A673 (cell line): ENCODE measurements around the gene RAB36. TPM values are rescaled to one million over a fixed set of nuclear protein-coding genes. Genes with fewer than 3 reads are reported as not detected.

ENCODE experiments used
- BruUV-seq: library from RNA; stranded (reverse); fragments of 400-500 nt; replicated peaks from 2 replicates; lab custom pipeline; 2021; lab: Mats Ljungman, UMichigan
- CTCF ChIA-PET: fragments of 300-600 bp; sonication (Branson Sonifier 250); formaldehyde crosslinking; loops from one replicate; lab custom pipeline; 2022; ENCODE audit warnings: antibody characterized with exemption; lab: Charles Lee
- POLR2A ChIA-PET: fragments of 300-600 bp; sonication (Branson Sonifier 250); formaldehyde crosslinking; loops from one replicate; lab custom pipeline; 2022; ENCODE audit warnings: antibody characterized with exemption; ENCODE audit not compliant: low non-redundant PET; lab: Charles Lee
- DNase-seq: peaks from one replicate; pipeline ENCODE4 v3.0.0-alpha.2; 2015; ENCODE audit warnings: low spot score
- H3K27ac ChIP-seq: fragments of 200-600 bp; sonication (generic); 2 replicates; pipeline ENCODE4 v1.5.1; 2016; ENCODE audit warnings: mixed run types, low read depth, mild to moderate bottlenecking, mixed read lengths, antibody characterized with exemption, low read length; ENCODE audit not compliant: poor library complexity, severe bottlenecking
- H3K27me3 ChIP-seq: fragments of 200-600 bp; sonication (generic); replicated peaks from 2 replicates; pipeline ENCODE4 v1.6.1; 2017; ENCODE audit warnings: mixed run types, low read depth, mild to moderate bottlenecking, mixed read lengths, antibody characterized with exemption, low read length; ENCODE audit not compliant: insufficient read depth, poor library complexity
- H3K36me3 ChIP-seq: fragments of 200-600 bp; sonication (generic); 2 replicates; pipeline ENCODE4 v1.6.1; 2016; ENCODE audit warnings: mixed run types, mild to moderate bottlenecking, mixed read lengths, antibody characterized with exemption, low read length; ENCODE audit not compliant: insufficient read depth, poor library complexity, severe bottlenecking
- H3K4me1 ChIP-seq: fragments of 200-600 bp; sonication (generic); 2 replicates; pipeline ENCODE4 v1.6.1; 2017; ENCODE audit warnings: mixed run types, mild to moderate bottlenecking, mixed read lengths, antibody characterized with exemption, low read length; ENCODE audit not compliant: insufficient read depth, poor library complexity, severe bottlenecking
- H3K4me3 ChIP-seq: fragments of 200-600 bp; sonication (generic); 2 replicates; pipeline ENCODE4 v1.5.1; 2016; ENCODE audit warnings: low read depth, mixed run types, mild to moderate bottlenecking, mixed read lengths, low read length; ENCODE audit not compliant: poor library complexity, severe bottlenecking
- H3K9me3 ChIP-seq: fragments of 200-600 bp; sonication (generic); 2 replicates; pipeline ENCODE4 v1.6.1; 2016; ENCODE audit warnings: mixed run types, low read depth, mild to moderate bottlenecking, mixed read lengths, antibody characterized with exemption, low read length; ENCODE audit not compliant: poor library complexity, severe bottlenecking
- CTCF ChIP-seq: fragments of 300-800, 200-600 bp; sonication (generic); conservative IDR thresholded peaks from 2 replicates; pipeline ENCODE4 v1.5.1; 2017; ENCODE audit warnings: low read depth, mild to moderate bottlenecking, antibody characterized with exemption, low read length, moderate library complexity, mixed read lengths
- EZH2 ChIP-seq: fragments of 200-600 bp; sonication (generic); IDR thresholded peaks from 2 replicates; pipeline ENCODE4 v1.6.1; 2017; ENCODE audit warnings: borderline replicate concordance, low read depth, mild to moderate bottlenecking, mixed read lengths, antibody characterized with exemption, low read length; ENCODE audit not compliant: poor library complexity, severe bottlenecking
- intact Hi-C: fragments of 100-400 bp; cut with micrococcal nuclease; formaldehyde crosslinking; loops from one replicate; pipeline ENCODE4 v1.10.0; 2022; ENCODE audit not compliant: unreplicated experiment
- total RNA-seq: library from RNA; stranded (reverse); gene quantifications from 2 replicates; pipeline ENCODE4 v1.2.3, GENCODE V29; 2021

Gene RAB36
- total RNA-seq, 1 experiment from 2014 or later = 4.1 TPM

GRCh38 chr22:23117891-23118646 lies 27.2 kb upstream of the RAB36 start:
- Histone ChIP-seq H3K4me3 (no peak overlapping the region), H3K27me3 (no peaks in the 10 kb centered on the region), H3K36me3 (no peaks in the 10 kb centered on the region), H3K9me3 (no peaks in the 10 kb centered on the region), H3K4me1 (no peaks in the 10 kb centered on the region), H3K27ac (no peak overlapping the region)
- no peak for DNase-seq
- ChIA-PET CTCF (no interaction called here), POLR2A (no interaction called here)
- intact Hi-C loops = no loop called here
- BruUV-seq = no TSS peak
- TF ChIP-seq EZH2 (no peak), CTCF (no peak)

GRCh38 chr22:23118647-23119493 lies 26.4 kb upstream of the RAB36 start:
- no peak for DNase-seq
- Histone ChIP-seq H3K4me3 (no peak overlapping the region), H3K27me3 (no peaks in the 10 kb centered on the region), H3K36me3 (no peaks in the 10 kb centered on the region), H3K9me3 (no peaks in the 10 kb centered on the region), H3K4me1 (no peaks in the 10 kb centered on the region), H3K27ac (no peak overlapping the region)
- POLR2A ChIA-PET = no interaction called here
- no peak for TF ChIP-seq EZH2
- CTCF ChIA-PET = no interaction called here
- intact Hi-C loops = no loop called here
- no TSS peak for BruUV-seq

- H3K27me3 ChIP-seq = no peaks in the 10 kb centered on the region
- no peaks in the 10 kb centered on the region for H3K36me3 ChIP-seq
- DNase-seq = no peak
- POLR2A ChIA-PET = no interaction called here
- BruUV-seq = no TSS peak
- no peak overlapping the region for H3K27ac ChIP-seq
- H3K4me1 ChIP-seq = no peaks in the 10 kb centered on the region
- H3K9me3 ChIP-seq = no peaks in the 10 kb centered on the region
- TF ChIP-seq EZH2 = no peak
- intact Hi-C loops = loop anchor here (10.0 kb wide), 1 partner anchor 265 kb away; no protein-coding TSS in a partner anchor
- CTCF ChIA-PET = no interaction called here
- no peak overlapping the region for H3K4me3 ChIP-seq
These were observed 25.5 kb upstream of the RAB36 start for GRCh38 chr22:23119494-23120414.
